ENCODE results near the gene ACTR3C. TPM values are rescaled to one million over a fixed set of nuclear protein-coding genes. Genes with fewer than 3 reads are reported as not detected.

Gene ACTR3C
- total RNA-seq (2021): 1.2 and 2.2 TPM in 2 replicates
- long read RNA-seq, partial matches to known transcripts: 1 of 2 reads
- long read RNA-seq, other reads (novel, unspliced or antisense): 1 of 2 reads

GRCh38 chr7:150322833-150323681 is at the start of gene ACTR3C, which contains the start of gene LRRC61:
ACTR3C (minus strand) TSS chr7:150323545; CDS start chr7:150295296, 28,249 bp downstream.
LRRC61 (plus strand) TSS chr7:150323355; CDS start chr7:150336862, 13,507 bp downstream.
- H3K27me3 Mint-ChIP-seq (ENCODE audit: low read depth): peaks cover 30% of the 10 kb centered on the region
- H3K27ac ChIP-seq (ENCODE audit: insufficient read length, low read depth, low read length): no peak within 1 kb of the TSS
- no peaks in the 10 kb centered on the region for H4K20me1 ChIP-seq (ENCODE audit: control insufficient read depth, insufficient read depth, insufficient read length)
- no peak within 1 kb of the TSS for H2AFZ ChIP-seq (ENCODE audit: low read length)
- TF ChIP-seq, protein P1, sequence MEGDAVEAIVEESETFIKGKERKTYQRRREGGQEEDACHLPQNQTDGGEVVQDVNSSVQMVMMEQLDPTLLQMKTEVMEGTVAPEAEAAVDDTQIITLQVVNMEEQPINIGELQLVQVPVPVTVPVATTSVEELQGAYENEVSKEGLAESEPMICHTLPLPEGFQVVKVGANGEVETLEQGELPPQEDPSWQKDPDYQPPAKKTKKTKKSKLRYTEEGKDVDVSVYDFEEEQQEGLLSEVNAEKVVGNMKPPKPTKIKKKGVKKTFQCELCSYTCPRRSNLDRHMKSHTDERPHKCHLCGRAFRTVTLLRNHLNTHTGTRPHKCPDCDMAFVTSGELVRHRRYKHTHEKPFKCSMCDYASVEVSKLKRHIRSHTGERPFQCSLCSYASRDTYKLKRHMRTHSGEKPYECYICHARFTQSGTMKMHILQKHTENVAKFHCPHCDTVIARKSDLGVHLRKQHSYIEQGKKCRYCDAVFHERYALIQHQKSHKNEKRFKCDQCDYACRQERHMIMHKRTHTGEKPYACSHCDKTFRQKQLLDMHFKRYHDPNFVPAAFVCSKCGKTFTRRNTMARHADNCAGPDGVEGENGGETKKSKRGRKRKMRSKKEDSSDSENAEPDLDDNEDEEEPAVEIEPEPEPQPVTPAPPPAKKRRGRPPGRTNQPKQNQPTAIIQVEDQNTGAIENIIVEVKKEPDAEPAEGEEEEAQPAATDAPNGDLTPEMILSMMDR (conservative IDR thresholded peaks at IDR 0.05): peak; percentile 32; the same call in 2 of the 3 replicates
- no CpG with 5 or more reads among the region's 82 CpGs for WGBS (ENCODE audit: extremely low coverage, insufficient read length, low lambda C conversion rate)
- no peak within 1 kb of the TSS for H2BK12ac ChIP-seq (ENCODE audit: insufficient read length, low read depth, low read length)
- H2BK120ac ChIP-seq (ENCODE audit: low read depth, low read length, poor library complexity, severe bottlenecking): no peak within 1 kb of the TSS
- H3K79me1 ChIP-seq (ENCODE audit: insufficient read depth, low read depth, low read length, poor library complexity, severe bottlenecking): no peaks in the 10 kb centered on the region
- no peak within 1 kb of the TSS for H2AK5ac ChIP-seq (ENCODE audit: insufficient read length, low read length)
- no peak within 1 kb of the TSS for H3K56ac ChIP-seq (ENCODE audit: insufficient read length, low read depth, low read length)
- H3T11ph ChIP-seq (ENCODE audit: low read length): no peak within 1 kb of the TSS
- peaks cover 4% of the 10 kb centered on the region for H3K4me1 ChIP-seq (ENCODE audit: insufficient read depth, low read length)
- no peaks in the 10 kb centered on the region for H3K9me3 Mint-ChIP-seq
- no peak within 1 kb of the TSS for H4K91ac ChIP-seq (ENCODE audit: insufficient read length, low read depth, low read length)
- H3K18ac ChIP-seq (ENCODE audit: insufficient read length, low read depth, low read length): peak within 1 kb of the TSS; percentile 72
- H3K4ac ChIP-seq (ENCODE audit: low read depth, low read length): no peak within 1 kb of the TSS
- peaks cover 27 to 39% of the 10 kb centered on the region in 2 experiments for H3K4me1 Mint-ChIP-seq
- no peaks in the 10 kb centered on the region for H3K79me2 ChIP-seq (ENCODE audit: insufficient read depth, low read length)
- H3K23me2 ChIP-seq (ENCODE audit: insufficient read length, low read depth, low read length, poor library complexity, severe bottlenecking): peaks cover 7% of the 10 kb centered on the region
- no peak within 1 kb of the TSS for H2BK15ac ChIP-seq (ENCODE audit: low read depth, low read length)
- peak within 1 kb of the TSS; percentile 50 for H3K9ac ChIP-seq (ENCODE audit: extremely low read depth, insufficient read length, low read length)
- H2BK20ac ChIP-seq (ENCODE audit: low read depth, low read length, poor library complexity, severe bottlenecking): no peak within 1 kb of the TSS
- peaks cover 0 to 36% (median 0%) of the 10 kb centered on the region in 3 experiments; a peak in 3 of 7 replicates for H3K36me3 Mint-ChIP-seq (ENCODE audit: insufficient read depth in 1 of 3, low read depth in 3 of 3)
- H3K9me3 ChIP-seq (ENCODE audit: control insufficient read depth, low read depth, low read length): no peaks in the 10 kb centered on the region
- peak within 1 kb of the TSS; percentile 41 for H3K4me2 ChIP-seq (ENCODE audit: insufficient read depth, insufficient read length, low read length)
- H4K8ac ChIP-seq (replicated peaks; ENCODE audit: insufficient read length, low read depth, low read length): no peak within 1 kb of the TSS
- H2BK5ac ChIP-seq (ENCODE audit: insufficient read length, low read length): no peak within 1 kb of the TSS
- H3K27ac Mint-ChIP-seq: peak within 1 kb of the TSS in 1 of 3 experiments; percentile 93; a peak in 3 of 7 replicates
- peak within 1 kb of the TSS; percentile 79; the same call in 1 of the 2 replicates for H3K14ac ChIP-seq (ENCODE audit: insufficient read depth, low read length)
- no peaks in the 10 kb centered on the region for H3K27me3 ChIP-seq (ENCODE audit: insufficient read depth, low read length)
- peak; percentile 80 for DNase-seq
- H3K23ac ChIP-seq (ENCODE audit: insufficient read length, low read depth, low read length): no peak within 1 kb of the TSS
- peak within 1 kb of the TSS; percentile 65 to 87; a peak in 3 of 5 replicates for H3K4me3 Mint-ChIP-seq
- no peak within 1 kb of the TSS for H4K5ac ChIP-seq (ENCODE audit: insufficient read length, low read depth, low read length)

Measured in H9 (cell line).